Fibroblast of skin of right biceps (primary cell): Measurements from ENCODE around the gene ZNF280C.

ENCODE experiments used
- DNase-seq: peaks from one replicate; pipeline ENCODE4 v3.0.0-alpha.2; 2013

The ZNF280C gene

DNA sequence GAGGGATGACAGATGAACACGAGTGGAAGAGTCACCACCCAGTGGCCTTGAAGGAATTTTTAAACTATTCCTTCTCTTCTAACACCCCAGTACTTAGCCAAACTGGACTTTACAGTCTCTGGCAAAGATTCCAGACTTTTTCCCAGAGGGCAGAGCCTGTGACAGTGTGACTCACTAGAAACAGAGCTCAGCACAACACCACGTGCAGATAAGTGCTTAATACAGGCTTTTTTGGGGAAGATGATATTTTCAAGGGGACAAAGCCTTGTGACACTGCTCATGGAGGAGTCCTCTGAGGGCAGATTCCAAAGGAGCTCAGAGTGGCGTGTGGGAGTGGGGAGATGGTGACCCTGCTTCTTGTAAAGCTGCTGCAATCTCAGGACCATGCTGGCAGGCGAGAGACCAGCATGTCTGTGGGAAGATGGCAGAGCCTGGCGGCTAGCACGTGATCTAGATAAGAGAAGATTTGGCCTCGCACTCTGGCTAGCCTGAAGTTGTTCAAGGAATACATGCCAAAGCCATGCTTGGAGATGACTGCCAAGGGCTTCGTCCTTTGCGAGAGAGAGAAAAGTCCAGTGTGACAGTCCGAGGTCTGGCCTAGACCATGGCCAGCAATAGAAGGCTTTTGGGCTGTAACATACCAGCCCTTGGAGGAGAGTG is 94.5 kb downstream of the ZNF280C start:
- DNase-seq = peak; percentile 62

DNA sequence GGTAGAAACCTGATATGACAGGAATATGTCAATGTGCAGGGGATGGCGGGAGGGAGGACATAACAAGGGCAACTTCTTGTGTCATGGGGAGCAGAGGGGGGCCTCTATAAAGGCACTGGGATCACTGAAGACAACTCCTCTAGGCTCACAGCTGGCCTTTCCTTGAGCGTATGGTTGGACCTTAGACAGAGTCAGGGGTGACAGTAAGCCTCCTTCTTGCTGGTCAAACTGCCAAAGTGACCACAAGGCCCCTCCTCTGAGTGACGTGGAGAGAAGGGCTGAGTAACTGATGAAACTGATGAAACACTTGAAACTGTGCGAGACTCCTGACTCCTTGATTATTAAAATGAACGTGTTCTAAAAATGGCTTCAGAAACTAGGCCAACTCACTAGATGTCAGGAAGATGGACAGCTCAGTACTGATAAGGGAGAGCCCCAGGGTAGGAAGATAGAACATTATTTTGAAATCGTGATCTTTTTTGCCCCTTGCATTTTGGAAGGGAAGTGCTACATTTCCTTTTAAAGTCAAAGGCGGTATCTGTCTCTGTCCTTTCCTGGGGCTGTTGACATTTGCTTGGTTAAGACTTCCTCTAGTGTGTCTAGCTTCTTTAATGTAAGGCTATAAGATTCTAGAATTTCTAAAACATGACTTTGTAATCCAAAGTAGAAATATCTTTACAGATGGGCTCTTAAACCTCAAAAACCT is 95.4 kb downstream of the ZNF280C start:
- peak; percentile 70 for DNase-seq

DNA sequence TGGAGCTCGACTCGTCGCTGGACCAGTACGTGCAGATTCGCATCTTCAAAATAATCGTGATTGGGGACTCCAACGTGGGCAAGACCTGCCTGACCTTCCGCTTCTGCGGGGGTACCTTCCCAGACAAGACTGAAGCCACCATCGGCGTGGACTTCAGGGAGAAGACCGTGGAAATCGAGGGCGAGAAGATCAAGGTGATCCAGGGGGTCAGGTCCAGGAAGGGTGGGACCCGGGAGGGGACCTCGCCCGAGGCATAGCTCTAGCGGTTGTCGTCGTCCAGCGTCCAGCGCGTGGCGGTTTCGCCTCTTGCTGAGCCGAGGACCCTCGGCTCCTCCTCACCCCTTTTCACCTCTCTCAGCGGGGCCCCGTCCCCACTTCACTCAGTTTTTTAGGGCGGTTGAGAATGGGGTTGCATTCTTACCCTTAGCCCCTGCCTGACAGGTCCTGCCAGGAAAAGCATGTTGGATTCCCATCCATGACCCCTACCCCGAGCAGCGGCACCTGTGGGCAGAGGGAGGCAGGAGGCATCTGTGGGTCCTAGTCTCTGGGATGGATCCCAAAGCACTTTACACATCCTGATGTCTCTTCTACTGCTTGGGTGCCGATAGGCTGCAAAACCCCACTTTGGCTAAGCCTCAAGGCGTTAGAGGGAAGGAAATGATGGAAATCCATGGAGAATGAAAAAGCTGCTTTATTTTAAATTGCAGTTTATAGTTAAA is 96.4 kb downstream of the ZNF280C start:
- no peak for DNase-seq

DNA sequence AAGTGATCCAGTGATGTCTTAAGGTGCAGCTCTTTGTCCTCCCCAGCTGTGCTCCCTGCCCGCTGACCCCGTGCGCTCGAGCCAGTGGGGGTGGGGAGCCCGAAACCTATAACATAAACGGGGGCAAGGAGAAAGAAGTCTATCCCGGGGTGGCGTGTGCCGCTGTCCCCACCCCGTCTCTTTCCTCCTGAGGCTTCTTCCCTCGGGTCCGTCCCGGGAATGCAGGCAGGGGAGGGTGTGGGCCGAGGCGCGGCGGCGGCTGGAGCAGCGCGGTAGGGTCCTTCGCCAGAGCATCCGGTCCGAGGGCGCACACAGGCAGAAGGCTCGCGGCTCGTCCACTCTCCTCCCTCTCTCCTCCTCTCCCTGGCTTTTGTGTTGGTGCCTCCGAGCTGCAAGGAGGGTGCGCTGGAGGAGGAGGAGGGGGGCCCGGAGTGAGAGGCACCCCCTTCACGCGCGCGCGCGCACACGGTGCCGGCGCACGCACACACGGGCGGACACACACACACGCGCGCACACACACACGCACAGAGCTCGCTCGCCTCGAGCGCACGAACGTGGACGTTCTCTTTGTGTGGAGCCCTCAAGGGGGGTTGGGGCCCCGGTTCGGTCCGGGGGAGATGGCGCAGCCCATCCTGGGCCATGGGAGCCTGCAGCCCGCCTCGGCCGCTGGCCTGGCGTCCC is 97.1 kb downstream of the ZNF280C start, which contains the start of gene RAB33A:
Gene RAB33A, plus strand, starts transcription at position 517 of the 681 bp plus-strand sequence. Its CDS starts 101 bp downstream, at position 618.
- peak; percentile 6 for DNase-seq

DNA sequence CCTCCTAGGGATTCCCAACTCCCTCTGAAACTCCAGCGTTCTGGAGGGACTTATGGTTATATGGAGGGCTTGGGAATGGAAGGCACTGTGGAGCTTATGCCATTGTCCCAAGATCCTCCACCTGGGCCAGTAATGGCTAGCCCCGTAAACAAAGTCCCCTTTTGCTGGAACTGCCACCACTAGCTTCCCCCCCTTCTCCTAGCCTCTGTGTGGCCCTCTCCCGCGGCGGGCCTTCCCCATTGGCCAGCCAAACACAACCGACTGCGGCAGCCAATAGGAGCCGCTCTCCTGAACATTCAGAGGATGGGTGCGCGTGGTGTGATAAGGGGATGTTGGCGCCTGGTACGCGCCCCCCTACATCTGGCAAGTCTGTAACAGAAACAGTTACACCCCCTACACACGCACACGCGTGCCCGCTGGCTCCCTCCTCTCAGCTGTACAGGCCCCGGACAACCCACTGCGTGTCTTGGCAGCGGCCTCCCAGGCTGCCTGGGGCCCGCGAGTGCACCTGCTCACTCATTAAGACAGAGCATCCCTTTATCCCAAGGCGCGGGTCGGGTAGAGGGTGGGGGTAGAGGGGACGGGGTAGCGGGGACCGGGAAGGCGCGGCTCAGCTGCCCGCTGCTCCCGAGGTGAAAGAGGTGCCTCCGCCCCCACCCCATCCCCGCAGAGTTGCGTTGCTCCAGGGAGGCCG is 97.8 kb downstream of the ZNF280C start:
- DNase-seq = peak; percentile 19

DNA sequence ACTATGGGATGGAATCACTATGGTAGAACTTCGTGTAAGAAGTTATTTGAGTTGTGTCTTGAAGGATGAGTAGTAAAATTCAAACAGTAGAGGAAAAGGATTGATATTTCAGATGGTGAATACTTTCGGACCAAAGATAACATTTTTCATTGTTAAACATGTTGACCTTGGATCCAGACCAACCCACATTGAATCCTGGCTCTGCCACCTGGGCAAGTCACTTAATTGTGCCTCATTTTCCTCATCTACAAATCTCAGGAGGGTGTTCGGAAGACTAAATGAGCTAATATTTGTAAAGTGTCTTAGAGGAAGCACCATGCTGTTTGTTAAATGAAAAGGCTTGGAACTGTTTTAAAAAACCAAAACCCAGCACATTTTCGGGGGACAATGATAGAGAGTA is 101.7 kb downstream of the ZNF280C start:
- DNase-seq = no peak

DNA sequence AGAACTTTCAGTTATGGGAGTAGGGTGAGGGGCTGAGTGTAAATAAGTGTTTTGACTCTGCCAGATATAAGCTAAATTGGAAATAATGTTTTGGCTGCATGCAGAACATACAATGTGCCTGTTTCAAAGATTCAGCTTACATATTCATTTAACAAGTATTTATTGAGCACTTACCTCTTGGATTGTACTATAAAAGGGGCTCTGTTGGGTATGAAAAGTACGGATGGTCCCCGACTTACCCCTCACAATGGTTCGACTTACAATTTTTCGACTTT is 102.3 kb downstream of the ZNF280C start:
- no peak for DNase-seq

DNA sequence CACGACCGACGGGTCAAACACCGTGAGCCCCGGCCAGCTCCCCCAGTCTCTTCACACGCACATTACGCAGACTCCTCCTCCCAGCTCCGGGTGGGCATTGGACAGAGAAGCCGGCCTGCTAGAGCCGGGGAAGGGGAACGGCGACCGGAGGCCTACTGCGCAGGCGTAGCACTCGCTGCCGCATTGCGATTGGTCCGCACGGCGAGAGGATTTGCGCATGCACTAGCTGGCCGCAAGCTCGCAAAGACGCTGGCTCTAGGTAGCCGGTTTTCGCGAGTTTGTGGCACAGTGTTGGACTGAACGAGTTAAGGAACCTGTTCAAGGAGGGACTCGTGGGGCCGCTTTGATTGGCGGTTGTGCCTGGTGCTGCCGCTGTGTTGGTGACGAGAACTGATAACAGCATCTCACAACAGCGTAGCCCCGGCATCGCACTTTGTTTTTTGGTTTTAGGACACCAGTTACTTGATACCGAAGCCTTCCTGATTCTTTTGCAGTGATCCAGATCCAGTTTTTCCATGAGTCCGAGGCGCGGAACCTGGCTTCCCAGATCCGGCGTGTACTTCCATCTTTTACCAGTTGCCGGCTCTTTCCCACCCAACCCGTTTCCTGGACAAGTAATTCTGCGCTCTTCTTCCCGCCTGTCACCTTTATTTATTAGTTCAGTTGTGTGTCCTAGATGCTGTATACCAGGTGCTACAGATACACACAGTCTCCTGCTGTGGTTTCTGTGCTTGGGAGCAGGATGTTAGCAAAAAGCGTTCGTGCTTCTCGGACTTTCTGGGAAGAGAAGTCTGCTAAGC is 102.8 kb downstream of the ZNF280C start, which contains the start of gene AIFM1:
Gene AIFM1, minus strand, starts transcription at position 139 of the 800 bp plus-strand sequence. CDS start 185 bp downstream, outside the sequence.
- DNase-seq = peak; percentile 94

DNA sequence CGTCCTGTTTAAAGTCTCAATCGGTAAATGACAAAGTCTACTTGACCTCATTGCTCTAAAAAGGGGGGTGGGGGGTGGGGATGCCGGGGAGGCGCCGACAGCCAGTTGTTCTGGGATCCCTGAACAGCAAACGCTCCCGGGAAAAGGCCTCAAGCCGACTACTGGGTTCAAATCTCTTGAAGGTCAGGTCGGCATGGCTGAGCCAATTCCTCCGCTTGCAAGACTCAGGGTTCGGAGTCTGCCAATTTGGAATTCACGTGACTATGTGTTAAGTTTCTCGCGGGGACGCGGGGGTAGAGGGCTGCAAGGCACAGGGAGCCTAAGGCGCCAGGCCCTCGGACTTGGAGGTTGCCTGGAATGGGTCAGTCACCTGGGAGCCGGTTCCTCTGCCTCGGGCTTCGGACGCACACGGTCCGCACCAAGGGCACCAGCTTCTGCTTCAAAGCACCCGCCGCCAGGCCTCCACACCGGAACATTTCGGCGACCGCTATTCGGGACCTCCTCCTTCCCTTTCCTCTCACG is 103.5 kb downstream of the ZNF280C start:
- DNase-seq = peak; percentile 31

DNA sequence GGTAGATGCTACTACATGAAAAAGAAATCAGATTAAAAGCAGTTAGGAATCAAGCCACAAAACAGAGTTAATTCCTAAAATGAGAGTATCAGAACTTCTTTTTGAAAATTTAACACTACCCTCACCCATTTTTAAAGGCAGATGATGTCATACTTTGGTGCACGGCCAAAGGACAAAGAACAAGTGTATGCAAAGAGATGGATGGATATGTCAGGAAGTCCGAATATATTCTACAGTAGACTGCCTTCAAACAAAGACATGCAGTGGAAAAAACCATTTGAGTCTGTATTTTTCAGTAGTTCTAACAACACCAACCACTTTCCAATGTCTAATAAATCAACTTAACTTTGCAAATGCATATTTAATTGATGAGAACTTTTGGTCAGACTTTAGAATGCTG is 105.3 kb downstream of the ZNF280C start:
- DNase-seq = no peak

DNA sequence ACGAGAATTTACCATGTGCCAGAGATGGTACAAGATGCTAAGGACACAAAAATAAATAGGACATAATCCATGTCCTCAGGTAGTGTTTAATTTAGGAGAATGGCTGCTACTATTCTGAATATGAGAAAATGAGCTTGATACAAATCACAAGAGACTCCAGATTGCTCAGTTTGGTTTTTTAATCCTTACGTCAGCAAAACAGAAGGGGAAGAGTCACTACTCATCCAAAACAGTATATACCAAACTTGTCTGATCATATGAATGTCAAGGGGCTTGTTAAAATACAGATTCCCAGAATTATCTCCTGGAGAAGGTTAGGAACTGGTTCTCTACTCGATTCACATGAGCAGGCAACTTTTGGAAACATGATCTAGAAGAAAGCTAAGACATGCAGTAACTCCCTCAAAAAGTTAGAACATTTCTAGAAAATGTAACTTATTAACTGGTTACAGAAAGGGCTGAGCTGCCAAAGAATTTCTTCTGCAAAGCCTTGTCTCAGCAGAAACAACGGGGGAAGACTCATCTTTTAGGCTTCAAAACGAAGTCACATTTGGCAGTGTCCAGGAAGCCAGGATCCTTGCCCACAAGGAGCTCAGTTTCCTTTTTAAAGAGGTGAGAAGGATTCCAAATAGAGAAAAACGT is 106.5 kb downstream of the ZNF280C start:
- no peak for DNase-seq

DNA sequence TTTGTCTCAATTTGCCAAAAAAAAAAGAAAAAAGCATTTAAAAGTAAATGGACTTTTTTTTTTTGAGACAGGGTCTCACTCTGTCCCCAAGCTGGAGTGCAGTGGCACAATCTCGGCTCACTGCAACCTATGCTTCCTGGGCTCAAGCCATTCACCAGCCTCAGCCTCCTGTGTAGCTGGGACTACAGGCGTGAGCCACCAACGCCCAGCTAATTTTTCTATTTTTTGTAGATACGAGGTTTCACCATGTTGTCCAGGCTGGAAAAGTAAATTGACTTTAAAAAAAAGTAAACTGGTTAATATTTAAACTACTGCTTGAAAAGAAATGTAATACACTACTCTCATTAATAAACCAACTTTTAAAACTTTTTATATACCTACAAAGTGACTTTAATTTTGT is 108.9 kb downstream of the ZNF280C start:
- no peak for DNase-seq

DNA sequence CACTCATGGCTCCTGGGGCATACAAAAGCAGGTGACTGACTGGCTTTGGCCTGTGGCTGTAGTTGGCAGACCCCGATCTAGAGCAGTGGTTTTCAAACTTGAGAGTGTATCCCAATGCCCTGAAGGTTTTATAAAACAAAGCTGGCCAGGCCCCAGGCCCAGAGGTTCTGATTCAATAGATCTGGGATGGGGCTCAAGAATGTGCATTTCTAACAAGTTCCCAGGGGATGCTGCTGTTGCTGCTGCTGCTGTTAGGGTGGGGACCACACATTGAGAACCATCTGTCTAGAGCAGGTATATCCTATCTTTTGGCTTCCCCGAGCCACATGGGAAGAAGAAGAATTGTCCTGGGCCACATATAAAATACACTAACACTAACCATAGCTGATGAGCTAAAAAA is 110.4 kb downstream of the ZNF280C start:
- no peak for DNase-seq

DNA sequence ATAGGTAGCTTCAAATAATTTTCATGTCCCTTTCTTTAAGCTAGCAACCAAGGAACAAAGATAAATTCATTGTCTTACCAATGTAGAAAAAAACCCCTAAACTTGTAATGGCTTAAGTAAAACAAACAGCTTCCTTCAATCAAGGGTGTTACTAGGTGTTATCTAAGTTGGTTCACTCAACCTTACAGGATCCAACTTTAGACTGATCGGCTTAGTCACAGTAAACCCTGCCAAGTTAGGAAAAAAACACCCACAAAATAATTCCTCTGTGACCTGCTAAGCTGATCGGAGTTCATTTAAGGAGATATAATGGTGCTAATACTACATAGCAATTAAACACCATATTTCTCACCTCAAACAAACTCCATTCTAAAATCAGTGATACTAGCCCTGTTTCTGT is 113.1 kb downstream of the ZNF280C start:
- DNase-seq = no peak
